OCI-LY1 (cell line): ENCODE results near the gene GRK5.

Experiments
- H2AFZ ChIP-seq: fragments of 200-600 bp; sonication (generic), shearing (Covaris generic); 2 replicates; pipeline ENCODE4 v1.6.0; 2014; ENCODE audit warnings: antibody characterized with exemption, mild to moderate bottlenecking, low read length
- H3F3A ChIP-seq: fragments of 200-600 bp; sonication (generic), shearing (Covaris generic); 2 replicates; pipeline ENCODE4 v1.6.0; 2014; ENCODE audit warnings: mild to moderate bottlenecking, antibody characterized with exemption, low read length, moderate library complexity; ENCODE audit not compliant: insufficient read depth
- H3K27ac ChIP-seq: fragments of 200-600 bp; sonication (generic); 2 replicates; pipeline ENCODE4 v1.5.1; 2014; ENCODE audit warnings: low read length, mixed run types, mild to moderate bottlenecking, low read depth; ENCODE audit not compliant: poor library complexity, severe bottlenecking
- H3K27me3 ChIP-seq: fragments of 200-600 bp; sonication (generic); 2 replicates; pipeline ENCODE4 v1.6.0; 2014; ENCODE audit warnings: antibody characterized with exemption, mild to moderate bottlenecking, low read length, moderate library complexity; ENCODE audit not compliant: insufficient read depth
- H3K36me3 ChIP-seq: fragments of 200-600 bp; sonication (generic); 2 replicates; pipeline ENCODE4 v1.6.1; 2014; ENCODE audit warnings: mild to moderate bottlenecking, antibody characterized with exemption, low read length, moderate library complexity, mixed read lengths; ENCODE audit not compliant: insufficient read depth
- H3K4me1 ChIP-seq: fragments of 200-600 bp; sonication (generic); 2 replicates; pipeline ENCODE4 v1.5.1; 2014; ENCODE audit warnings: mild to moderate bottlenecking, low read length, moderate library complexity; ENCODE audit not compliant: insufficient read depth, severe bottlenecking
- H3K4me2 ChIP-seq: fragments of 200-600 bp; sonication (generic), shearing (Covaris generic); 2 replicates; pipeline ENCODE4 v1.6.1; 2014; ENCODE audit warnings: low read length
- H3K4me3 ChIP-seq: fragments of 200-600 bp; sonication (generic); 2 replicates; pipeline ENCODE4 v1.5.1; 2014; ENCODE audit warnings: low read length, low read depth, mild to moderate bottlenecking, mixed read lengths; ENCODE audit not compliant: poor library complexity, severe bottlenecking
- H3K79me2 ChIP-seq: fragments of 200-600 bp; shearing (Covaris generic); 2 replicates; pipeline ENCODE4 v1.6.1; 2016; ENCODE audit warnings: mixed run types, low read length, mixed read lengths; ENCODE audit not compliant: insufficient read depth
- H3K9ac ChIP-seq: fragments of 200-600 bp; sonication (generic), shearing (Covaris generic); 2 replicates; pipeline ENCODE4 v1.6.1; 2014; ENCODE audit warnings: mild to moderate bottlenecking, low read length, mixed read lengths
- H3K9me2 ChIP-seq: fragments of 200-600 bp; sonication (generic), shearing (Covaris generic); 2 replicates; pipeline ENCODE4 v1.6.1; 2014; ENCODE audit warnings: low read depth, mild to moderate bottlenecking, low read length, mixed read lengths
- H3K9me3 ChIP-seq: fragments of 200-600 bp; shearing (Covaris generic); 2 replicates; pipeline ENCODE4 v1.6.1; 2014; ENCODE audit warnings: low read length, mixed read lengths
- H4K20me1 ChIP-seq: fragments of 200-600 bp; sonication (generic), shearing (Covaris generic); 2 replicates; pipeline ENCODE4 v1.6.0; 2016; ENCODE audit warnings: mild to moderate bottlenecking, low read length; ENCODE audit not compliant: insufficient read depth
- EZH2 ChIP-seq: fragments of 200-600 bp; sonication (generic), shearing (Covaris generic); IDR thresholded peaks from 2 replicates; pipeline ENCODE4 v1.8.0; 2017; ENCODE audit warnings: borderline replicate concordance, mixed run types, mild to moderate bottlenecking, antibody characterized with exemption, low read length, moderate library complexity, mixed read lengths
- TF ChIP-seq, protein P1 (sequence below): fragments of 200-600 bp; sonication (generic), shearing (Covaris generic); IDR thresholded peaks from 2 replicates; pipeline ENCODE4 v1.5.1; 2017; ENCODE audit warnings: mild to moderate bottlenecking, antibody characterized with exemption, low read length, moderate library complexity, mixed read lengths

GRK5 gene

DNA sequence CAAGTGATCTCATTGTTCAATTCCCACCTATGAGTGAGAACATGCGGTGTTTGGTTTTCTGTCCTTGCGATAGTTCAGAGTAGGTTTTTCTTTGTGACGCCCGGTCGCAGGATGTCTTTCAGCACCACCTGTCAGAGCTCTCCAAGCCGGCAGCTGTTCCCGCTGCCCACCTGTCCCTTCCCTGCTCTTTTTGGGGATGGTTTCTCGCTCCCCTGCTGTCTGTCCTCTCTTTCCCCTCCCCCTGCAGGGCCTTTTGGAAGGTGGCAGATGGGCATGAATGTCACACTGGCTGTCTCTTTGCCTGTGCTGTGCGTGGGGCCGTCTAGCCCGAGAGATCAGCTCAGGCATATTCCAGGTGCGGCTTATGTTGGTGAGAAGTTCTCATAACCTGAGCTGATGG is 137.0 kb downstream of the GRK5 start:
- no peaks in the 10 kb centered on the region for H3K4me1 ChIP-seq
- H2AFZ ChIP-seq, result no peak overlapping the region
- H4K20me1 ChIP-seq, result no peaks in the 10 kb centered on the region
- no peak overlapping the region for H3K4me3 ChIP-seq
- H3K9me2 ChIP-seq, result no peaks in the 10 kb centered on the region
- no peak overlapping the region for H3K9ac ChIP-seq
- H3K27ac ChIP-seq, result no peak overlapping the region
- no peaks in the 10 kb centered on the region for H3K9me3 ChIP-seq
- H3K36me3 ChIP-seq, result no peaks in the 10 kb centered on the region
- TF ChIP-seq EZH2, result no peak
- TF ChIP-seq, protein P1, sequence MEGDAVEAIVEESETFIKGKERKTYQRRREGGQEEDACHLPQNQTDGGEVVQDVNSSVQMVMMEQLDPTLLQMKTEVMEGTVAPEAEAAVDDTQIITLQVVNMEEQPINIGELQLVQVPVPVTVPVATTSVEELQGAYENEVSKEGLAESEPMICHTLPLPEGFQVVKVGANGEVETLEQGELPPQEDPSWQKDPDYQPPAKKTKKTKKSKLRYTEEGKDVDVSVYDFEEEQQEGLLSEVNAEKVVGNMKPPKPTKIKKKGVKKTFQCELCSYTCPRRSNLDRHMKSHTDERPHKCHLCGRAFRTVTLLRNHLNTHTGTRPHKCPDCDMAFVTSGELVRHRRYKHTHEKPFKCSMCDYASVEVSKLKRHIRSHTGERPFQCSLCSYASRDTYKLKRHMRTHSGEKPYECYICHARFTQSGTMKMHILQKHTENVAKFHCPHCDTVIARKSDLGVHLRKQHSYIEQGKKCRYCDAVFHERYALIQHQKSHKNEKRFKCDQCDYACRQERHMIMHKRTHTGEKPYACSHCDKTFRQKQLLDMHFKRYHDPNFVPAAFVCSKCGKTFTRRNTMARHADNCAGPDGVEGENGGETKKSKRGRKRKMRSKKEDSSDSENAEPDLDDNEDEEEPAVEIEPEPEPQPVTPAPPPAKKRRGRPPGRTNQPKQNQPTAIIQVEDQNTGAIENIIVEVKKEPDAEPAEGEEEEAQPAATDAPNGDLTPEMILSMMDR, result no peak
- H3F3A ChIP-seq, result no peaks in the 10 kb centered on the region
- no peaks in the 10 kb centered on the region for H3K79me2 ChIP-seq
- H3K4me2 ChIP-seq, result no peak overlapping the region
- no peaks in the 10 kb centered on the region; the same call in 1 of the 2 replicates for H3K27me3 ChIP-seq

DNA sequence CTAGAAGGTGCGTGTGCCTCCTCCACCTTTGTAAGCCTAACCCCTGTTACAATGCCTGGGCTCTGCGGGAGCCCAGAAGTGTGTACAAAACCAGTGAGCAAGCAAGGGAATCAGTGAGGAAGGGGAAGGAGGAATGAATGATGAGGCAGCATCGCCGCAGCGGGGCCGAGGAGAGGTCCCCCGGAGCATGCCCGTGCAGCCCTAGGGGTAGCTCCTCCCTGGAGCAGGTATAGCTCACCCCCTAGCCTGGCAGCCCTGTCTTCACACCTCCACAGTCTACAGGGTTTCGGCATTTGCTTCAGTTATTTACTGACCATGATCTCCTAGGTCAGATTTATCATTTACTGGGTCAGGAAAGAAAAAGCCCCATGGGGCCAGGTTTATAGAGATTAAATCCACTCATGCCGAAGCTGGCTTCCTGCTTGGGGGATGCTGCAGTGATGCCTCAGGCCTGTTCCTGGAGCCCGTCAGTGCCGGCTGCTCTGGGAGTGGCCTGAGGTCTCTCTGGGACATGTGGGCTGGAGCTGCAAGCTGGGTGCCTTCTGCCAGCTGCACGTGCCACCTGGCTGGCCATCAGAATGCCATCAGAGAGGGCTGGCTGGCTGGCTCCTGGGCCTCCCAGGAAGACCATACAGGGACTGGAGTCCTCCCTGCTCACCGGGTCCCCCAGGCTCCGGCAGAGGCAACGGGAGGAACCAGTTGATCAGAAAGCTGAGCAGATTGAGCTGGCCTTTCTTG is 138.9 kb downstream of the GRK5 start:
- H3F3A ChIP-seq, result no peaks in the 10 kb centered on the region
- H3K36me3 ChIP-seq, result no peaks in the 10 kb centered on the region; the same call in 1 of the 2 replicates
- no peak overlapping the region for H2AFZ ChIP-seq
- H3K4me3 ChIP-seq, result no peak overlapping the region
- no peak overlapping the region for H3K27ac ChIP-seq
- H3K9ac ChIP-seq, result no peak overlapping the region
- H3K4me2 ChIP-seq, result no peak overlapping the region
- H3K4me1 ChIP-seq, result no peaks in the 10 kb centered on the region
- no peaks in the 10 kb centered on the region for H3K9me2 ChIP-seq
- H3K9me3 ChIP-seq, result 0 out of 2 replicates have a peak, but pooled peaks cover 8% of the 10 kb centered on the region
- H4K20me1 ChIP-seq, result no peaks in the 10 kb centered on the region
- TF ChIP-seq EZH2, result no peak
- TF ChIP-seq, protein P1, result no peak
- no peaks in the 10 kb centered on the region; the same call in 1 of the 2 replicates for H3K27me3 ChIP-seq
- H3K79me2 ChIP-seq, result no peaks in the 10 kb centered on the region

DNA sequence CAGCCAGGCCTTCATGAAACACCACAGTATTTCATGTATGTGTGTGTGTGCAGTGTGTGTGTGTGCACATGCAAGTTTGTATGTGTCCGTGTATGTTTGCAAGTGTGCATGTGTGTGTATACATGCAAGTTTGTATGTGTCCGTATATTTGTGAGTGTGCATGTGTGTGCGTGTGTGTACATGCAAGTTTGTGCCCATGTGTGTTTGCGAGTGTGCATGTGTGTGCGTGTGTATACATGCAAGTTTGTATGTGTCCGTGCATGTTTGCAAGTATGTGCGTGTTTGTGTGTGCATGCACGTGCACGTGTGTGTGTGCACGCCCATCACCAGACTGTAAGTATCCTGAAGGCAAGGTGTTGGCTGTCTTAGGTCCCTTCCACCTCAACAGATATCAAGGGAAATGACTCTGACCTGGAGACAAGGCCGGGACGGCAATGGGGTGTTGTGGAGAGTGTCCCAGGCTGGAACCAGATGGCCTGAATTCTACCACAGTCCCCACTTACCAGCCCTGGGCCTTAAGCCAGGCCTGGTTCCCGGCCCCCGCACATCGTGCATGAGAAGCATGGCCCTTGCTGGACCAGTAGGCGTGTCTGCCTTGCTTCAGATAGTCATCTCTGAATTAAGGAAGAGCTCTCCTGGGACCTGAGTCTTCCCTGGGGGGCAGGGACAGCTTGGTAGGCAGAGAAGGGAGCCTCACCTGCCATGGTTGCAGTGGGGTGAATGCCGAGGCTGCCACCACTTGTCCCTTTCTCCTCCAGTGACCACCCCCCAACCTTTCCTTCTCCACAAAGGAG is 140.0 kb downstream of the GRK5 start:
- Histone ChIP-seq H3K9ac (no peak overlapping the region), H3K9me3 (0 out of 2 replicates have a peak, but pooled peaks cover 8% of the 10 kb centered on the region), H3K79me2 (no peaks in the 10 kb centered on the region), H3K4me1 (no peaks in the 10 kb centered on the region), H3K27me3 (no peaks in the 10 kb centered on the region; the same call in 1 of the 2 replicates), H3K36me3 (no peaks in the 10 kb centered on the region; the same call in 1 of the 2 replicates), H3K4me2 (no peak overlapping the region), H2AFZ (no peak overlapping the region), H4K20me1 (no peaks in the 10 kb centered on the region), H3K9me2 (no peaks in the 10 kb centered on the region), H3F3A (no peaks in the 10 kb centered on the region), H3K27ac (no peak overlapping the region), H3K4me3 (no peak overlapping the region)
- TF ChIP-seq, protein P1, result no peak
- TF ChIP-seq EZH2, result no peak
